Right ventricle myocardium inferior (tissue), 1 donor: Measurements from ENCODE around the gene REV3L. TPM values are rescaled to one million over a fixed set of nuclear protein-coding genes. Genes with fewer than 3 reads are reported as not detected.
A peak's percentile ranks its signal among the peaks of the same experiment; 100 is the strongest.
"Not testable (repeated sequence)": the region's sequence is repeated elsewhere in the genome, so short reads cannot be mapped to it uniquely, and the experiment has no call there.

Experiments used
- ATAC-seq: fragments of 200-7000 bp; cut with Tn5 transposase; one replicate; pipeline ENCODE4 v1.9.1; 2020; ENCODE audit warnings: mild to moderate bottlenecking, moderate library complexity
- DNase-seq: peaks from one replicate; pipeline ENCODE4 v3.0.0; 2021; ENCODE audit errors: missing footprints
- intact Hi-C: fragments of 100-400 bp; cut with DNase I; formaldehyde crosslinking; loops from one replicate; pipeline ENCODE4 v1.11.0; 2022
- total RNA-seq: library from RNA; stranded (reverse); fragmentation: NEBNext Ultra II Directional; extraction: Animal tissue kit (Norgen Biotek cat#: 25700); gene quantifications from one replicate; pipeline ENCODE4 v1.2.1, GENCODE V29; 2021
- donor health status: DM: no; HTN: yes; CAD: no; lungs with severe emphysema.

The REV3L gene
- total RNA-seq, 1 donor from 2014 or later: 16.7 TPM

GRCh38 chr6:111259089-111259831, 223.8 kb downstream of the REV3L start:
- ATAC-seq (peak; percentile 99), DNase-seq (peak; percentile 99)
- intact Hi-C loops: loop anchor here (2.0 to 10.0 kb wide), 5 partner anchors 223 to 783 kb away; partner anchors contain the start of genes REV3L and TRAF3IP2

GRCh38 chr6:111258615-111259088, 224.4 kb downstream of the REV3L start:
- DNase-seq: no peak
- intact Hi-C loops: loop anchor here (2.0 to 10.0 kb wide), 5 partner anchors 224 to 784 kb away; partner anchors contain the start of genes REV3L and TRAF3IP2

GRCh38 chr6:111258010-111258409, 225.0 kb downstream of the REV3L start:
- no peak for ATAC-seq
- intact Hi-C loops: loop anchor here (2.0 to 10.0 kb wide), 5 partner anchors 224 to 784 kb away; partner anchors contain the start of genes REV3L and TRAF3IP2
- DNase-seq: no peak

More at GRCh38 chr6:111258615-111259088, 224.4 kb downstream of the REV3L start:
- ATAC-seq: no peak

- DNase-seq: no peak
These were observed 226.4 kb downstream of the REV3L start for GRCh38 chr6:111256646-111257045.

GRCh38 chr6:111255838-111256237, 227.2 kb downstream of the REV3L start:
- intact Hi-C loops: loop anchor here (5.0 to 10.0 kb wide), 4 partner anchors 226 to 786 kb away; partner anchors contain the start of genes REV3L and TRAF3IP2
- not testable (repeated sequence) for ATAC-seq, DNase-seq

More at GRCh38 chr6:111256646-111257045, 226.4 kb downstream of the REV3L start:
- intact Hi-C loops: loop anchor here (5.0 to 10.0 kb wide), 4 partner anchors 226 to 786 kb away; partner anchors contain the start of genes REV3L and TRAF3IP2
- ATAC-seq: no peak

GRCh38 chr6:111254779-111255166, 228.2 kb downstream of the REV3L start:
- ATAC-seq: no peak
- intact Hi-C loops: loop anchor here (5.0 to 10.0 kb wide), 4 partner anchors 228 to 788 kb away; partner anchors contain the start of genes REV3L and TRAF3IP2
- DNase-seq: no peak

- ATAC-seq: no peak
- DNase-seq: no peak
- intact Hi-C loops: loop anchor here (10.0 kb wide), 1 partner anchor 351 kb away; the partner anchor contains the start of gene TRAF3IP2
These were observed 228.8 kb downstream of the REV3L start for GRCh38 chr6:111254004-111254778.

- DNase-seq: no peak
- no peak for ATAC-seq
- intact Hi-C loops: loop anchor here (10.0 kb wide), 1 partner anchor 352 kb away; the partner anchor contains the start of gene TRAF3IP2
These were observed 230.3 kb downstream of the REV3L start for GRCh38 chr6:111252726-111253125.

GRCh38 chr6:111250791-111251354, 232.1 kb downstream of the REV3L start:
- ATAC-seq: no peak
- intact Hi-C loops: loop anchor here (10.0 kb wide), 1 partner anchor 354 kb away; the partner anchor contains the start of gene TRAF3IP2
- DNase-seq: no peak

Other genes with a start within 250 kb of the REV3L start
- gene TRAF3IP2, start 122.7 kb upstream of the REV3L start, total RNA-seq: 11.0 TPM